ENCODE measurements around the gene NEURL1B.

Gene NEURL1B

GRCh38 chr5:172664681-172665541 is 23.8 kb downstream of the NEURL1B start:
- Histone ChIP-seq H3K36me3 (ENCODE audit: insufficient read depth) (no peaks in the 10 kb centered on the region), H3K9ac (no peak overlapping the region), H3K27me3 (ENCODE audit: insufficient read depth, low read depth) (no peaks in the 10 kb centered on the region), H3K4me3 (IDR thresholded peaks at IDR 0.05; ENCODE audit: insufficient read depth, low read depth, low read length) (no peak overlapping the region), H2AFZ (ENCODE audit: low read depth) (no peak overlapping the region), H3K79me2 (ENCODE audit: insufficient read depth, low read depth) (no peaks in the 10 kb centered on the region), H3K4me1 (ENCODE audit: low read depth, poor library complexity, severe bottlenecking) (no peaks in the 10 kb centered on the region), H4K20me1 (ENCODE audit: insufficient read depth) (no peaks in the 10 kb centered on the region), H3K4me2 (no peak overlapping the region), H3K27ac (no peak overlapping the region)
- no peak for TF ChIP-seq CTCF (conservative IDR thresholded peaks at IDR 0.05; ENCODE audit: low read depth, low read length)

GRCh38 chr5:172666251-172666650 is 25.2 kb downstream of the NEURL1B start:
- Histone ChIP-seq H4K20me1 (ENCODE audit: insufficient read depth) (no peaks in the 10 kb centered on the region), H3K27me3 (ENCODE audit: insufficient read depth, low read depth) (no peaks in the 10 kb centered on the region), H3K9ac (no peak overlapping the region), H3K4me2 (no peak overlapping the region), H3K79me2 (ENCODE audit: insufficient read depth, low read depth) (no peaks in the 10 kb centered on the region), H3K4me3 (IDR thresholded peaks at IDR 0.05; ENCODE audit: insufficient read depth, low read depth, low read length) (no peak overlapping the region), H2AFZ (ENCODE audit: low read depth) (no peak overlapping the region), H3K36me3 (ENCODE audit: insufficient read depth) (no peaks in the 10 kb centered on the region), H3K27ac (no peak overlapping the region), H3K4me1 (ENCODE audit: low read depth, poor library complexity, severe bottlenecking) (no peaks in the 10 kb centered on the region)
- no peak for TF ChIP-seq CTCF (conservative IDR thresholded peaks at IDR 0.05; ENCODE audit: low read depth, low read length)

GRCh38 chr5:172667786-172668593 is 26.9 kb downstream of the NEURL1B start:
- no peaks in the 10 kb centered on the region for H4K20me1 ChIP-seq (ENCODE audit: insufficient read depth)
- no peak for TF ChIP-seq CTCF (conservative IDR thresholded peaks at IDR 0.05; ENCODE audit: low read depth, low read length)
- no peak overlapping the region for H2AFZ ChIP-seq (ENCODE audit: low read depth)
- H3K27me3 ChIP-seq (ENCODE audit: insufficient read depth, low read depth), result no peaks in the 10 kb centered on the region
- H3K9ac ChIP-seq, result no peak overlapping the region
- H3K4me3 ChIP-seq (IDR thresholded peaks at IDR 0.05; ENCODE audit: insufficient read depth, low read depth, low read length), result no peak overlapping the region
- H3K4me2 ChIP-seq, result no peak overlapping the region
- no peaks in the 10 kb centered on the region for H3K36me3 ChIP-seq (ENCODE audit: insufficient read depth)
- no peak overlapping the region for H3K27ac ChIP-seq
- no peaks in the 10 kb centered on the region for H3K4me1 ChIP-seq (ENCODE audit: low read depth, poor library complexity, severe bottlenecking)
- no peaks in the 10 kb centered on the region for H3K79me2 ChIP-seq (ENCODE audit: insufficient read depth, low read depth)

GRCh38 chr5:172668594-172669071 is 27.6 kb downstream of the NEURL1B start:
- H4K20me1 ChIP-seq (ENCODE audit: insufficient read depth), result no peaks in the 10 kb centered on the region
- no peaks in the 10 kb centered on the region for H3K36me3 ChIP-seq (ENCODE audit: insufficient read depth)
- no peak overlapping the region for H3K4me2 ChIP-seq
- no peak overlapping the region for H3K27ac ChIP-seq
- no peak overlapping the region for H3K9ac ChIP-seq
- no peaks in the 10 kb centered on the region for H3K27me3 ChIP-seq (ENCODE audit: insufficient read depth, low read depth)
- H3K4me3 ChIP-seq (IDR thresholded peaks at IDR 0.05; ENCODE audit: insufficient read depth, low read depth, low read length), result no peak overlapping the region
- TF ChIP-seq CTCF (conservative IDR thresholded peaks at IDR 0.05; ENCODE audit: low read depth, low read length), result no peak
- H3K79me2 ChIP-seq (ENCODE audit: insufficient read depth, low read depth), result no peaks in the 10 kb centered on the region
- no peaks in the 10 kb centered on the region for H3K4me1 ChIP-seq (ENCODE audit: low read depth, poor library complexity, severe bottlenecking)
- H2AFZ ChIP-seq (ENCODE audit: low read depth), result no peak overlapping the region

Data from KMS-11 (cell line).